ENCODE measurements around the gene NLE1.
"Not testable (repeated sequence)": the region's sequence is repeated elsewhere in the genome, so short reads cannot be mapped to it uniquely, and the experiment has no call there.

The NLE1 gene

DNA sequence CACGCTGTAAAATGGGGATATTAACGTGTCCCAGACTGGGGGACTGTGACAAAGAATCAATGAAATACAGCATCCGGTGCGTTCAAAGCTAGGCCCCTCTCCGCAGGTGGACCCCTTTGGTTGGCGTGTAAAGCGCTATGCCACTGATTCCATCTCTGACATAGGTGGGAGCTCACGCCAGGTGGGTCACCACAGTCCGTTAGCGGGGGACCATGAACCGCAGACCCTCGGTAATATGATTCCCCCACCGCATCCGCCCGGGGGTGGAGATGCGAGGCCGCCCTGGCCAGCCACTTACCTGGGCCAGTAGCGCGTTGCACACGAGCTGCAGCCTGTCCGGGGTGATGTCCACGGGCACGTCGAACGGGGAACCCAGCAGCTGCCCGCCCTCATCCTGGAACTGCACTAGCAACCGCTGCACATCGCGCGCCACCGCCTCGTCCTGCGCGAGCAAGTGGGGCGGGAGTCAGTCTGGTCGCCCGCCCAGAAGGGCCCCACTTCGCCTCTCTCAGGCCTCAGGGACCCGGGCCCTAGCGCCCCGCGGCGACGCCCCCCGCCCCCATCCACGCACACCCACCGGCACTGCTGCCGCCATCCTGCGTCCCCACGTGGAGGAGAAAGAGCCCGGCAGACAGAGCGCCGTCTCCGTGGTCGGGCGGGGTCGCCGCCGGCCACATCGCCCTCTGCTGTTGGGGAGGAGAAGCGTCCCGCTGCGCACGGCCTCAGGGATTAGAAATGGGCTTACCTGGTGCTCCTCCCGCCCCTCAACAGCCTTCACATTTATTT, at the start of gene NLE1:
NLE1 (minus strand) TSS at position 623 of the 786 bp plus-strand sequence; CDS start at position 595, 28 bp downstream.
- DNase-seq (ENCODE audit: low read depth in 3 of 3, low spot score in 1 of 3) = peak; percentile 68 to 90 (median 77)

- DNase-seq (ENCODE audit: low read depth in 3 of 3, low spot score in 1 of 3) = no peak
Measured at GRCh38 chr17:35191001-35191695, 49.0 kb upstream of the NLE1 start.

DNA sequence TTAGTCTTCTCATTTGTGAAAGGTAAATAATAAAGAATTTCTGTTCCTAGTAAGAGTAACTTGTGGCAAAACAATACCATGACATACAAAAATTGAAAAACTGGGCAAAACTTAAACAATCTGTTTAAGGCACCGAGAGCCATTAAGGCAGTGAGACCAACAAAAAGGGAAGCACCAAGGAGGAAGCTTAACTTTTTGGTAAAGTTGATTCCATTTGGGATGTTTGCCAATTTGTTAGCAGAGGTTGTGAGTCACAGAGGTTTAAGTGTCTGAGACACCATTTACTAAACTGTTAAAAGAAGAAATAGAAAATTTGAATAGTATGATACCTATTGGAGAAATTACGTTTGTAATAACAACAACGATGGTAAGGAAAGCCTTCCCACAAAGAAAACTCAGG, 47.2 kb upstream of the NLE1 start:
- no peak for DNase-seq (ENCODE audit: low read depth in 3 of 3, low spot score in 1 of 3)

DNA sequence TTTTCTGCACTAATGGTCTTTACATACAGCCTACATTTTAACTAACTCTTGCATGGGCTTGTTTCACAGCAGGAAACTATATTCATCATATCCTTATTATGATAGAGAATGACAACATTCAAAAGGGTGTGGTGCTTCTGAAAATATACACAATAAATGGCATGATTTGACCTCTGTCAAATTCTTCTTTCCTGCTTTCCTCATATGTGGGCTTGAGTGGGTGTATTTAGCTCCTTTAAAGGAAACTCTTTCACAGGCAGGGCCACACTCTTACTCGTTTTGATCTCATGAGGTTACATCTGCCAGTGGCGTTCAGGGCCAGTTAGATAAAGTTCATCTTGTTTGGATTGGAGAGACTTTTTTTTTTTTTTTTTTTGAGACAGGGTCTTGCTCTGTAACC, 46.0 kb upstream of the NLE1 start:
- DNase-seq (ENCODE audit: low read depth in 3 of 3, low spot score in 1 of 3) = no peak

DNA sequence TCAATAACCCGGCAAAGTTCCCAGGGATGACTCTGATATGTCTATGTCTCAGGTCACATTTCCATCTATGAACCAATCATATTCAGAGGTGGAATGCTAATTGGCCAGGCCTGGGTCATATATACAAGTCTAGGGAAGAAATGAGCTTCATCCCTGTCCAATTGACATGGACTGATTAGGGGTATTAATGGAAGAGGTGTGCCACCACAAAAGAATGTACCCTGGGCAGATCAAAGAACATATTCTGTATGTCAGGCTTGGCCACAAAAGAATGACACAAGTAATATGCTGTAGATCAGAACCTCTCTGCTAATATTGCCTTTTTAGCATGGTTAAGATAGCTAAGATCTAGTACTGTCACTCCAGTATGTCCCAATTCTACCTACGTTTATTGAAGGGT, 45.4 kb upstream of the NLE1 start:
- no peak for DNase-seq (ENCODE audit: low read depth in 3 of 3, low spot score in 1 of 3)

- no peak for DNase-seq (ENCODE audit: low read depth in 3 of 3, low spot score in 1 of 3)
Measured at GRCh38 chr17:35185849-35186248, 43.7 kb upstream of the NLE1 start.

DNA sequence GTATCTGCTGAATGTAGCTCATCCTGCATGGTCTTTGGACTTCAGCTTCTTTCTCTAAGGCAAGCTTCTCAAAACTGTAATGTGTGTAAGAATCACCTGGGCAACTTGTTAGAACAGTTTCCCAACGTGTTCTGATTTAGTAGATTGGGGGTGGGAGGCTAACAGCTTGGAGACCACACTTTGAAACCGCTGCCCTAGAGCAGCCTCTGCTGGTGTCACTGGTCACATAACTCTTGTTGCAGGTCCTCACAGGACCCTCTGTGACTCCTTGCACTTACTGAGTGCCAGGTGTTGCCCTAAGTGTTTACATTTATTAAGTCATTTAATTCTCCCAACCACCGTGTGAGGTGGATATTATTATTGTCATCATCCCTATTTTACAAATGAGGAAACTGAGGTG, 42.2 kb upstream of the NLE1 start:
- no peak for DNase-seq (ENCODE audit: low read depth in 3 of 3, low spot score in 1 of 3)

DNA sequence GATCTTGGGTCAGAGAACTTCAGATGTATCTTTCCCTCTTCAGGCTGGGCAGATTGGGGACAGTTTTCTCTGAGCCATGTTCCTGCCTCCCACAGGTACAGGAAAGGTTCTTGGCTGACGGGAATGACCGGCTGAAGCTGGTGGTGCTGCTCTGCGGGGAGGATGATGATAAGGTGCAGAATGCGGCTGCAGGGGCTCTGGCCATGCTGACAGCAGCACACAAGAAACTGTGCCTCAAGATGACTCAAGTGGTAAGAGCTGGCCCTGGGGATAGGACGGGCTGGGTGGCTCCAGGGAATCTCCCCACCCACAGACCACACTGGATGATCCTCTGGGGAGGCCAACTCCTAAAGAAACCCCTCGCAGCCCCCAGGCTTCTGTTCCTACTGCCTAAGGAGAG, 41.2 kb upstream of the NLE1 start:
- DNase-seq (ENCODE audit: low read depth in 3 of 3, low spot score in 1 of 3) = no peak

DNA sequence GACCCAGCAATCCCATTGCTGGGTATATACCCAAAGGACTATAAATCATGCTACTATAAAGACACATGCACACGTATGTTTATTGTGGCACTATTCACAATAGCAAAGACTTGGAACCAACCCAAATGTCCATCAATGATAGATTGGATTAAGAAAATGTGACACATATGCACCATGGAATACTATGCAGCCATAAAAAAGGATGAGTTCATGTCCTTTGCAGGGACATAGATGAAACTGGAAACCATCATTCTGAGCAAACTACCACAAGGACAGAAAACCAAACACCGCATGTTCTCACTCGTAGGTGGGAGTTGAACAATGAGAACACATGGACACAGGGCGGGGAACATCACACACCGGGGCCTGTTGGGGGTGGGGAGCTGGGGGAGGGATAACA, 37.3 kb upstream of the NLE1 start:
- not testable (repeated sequence) for DNase-seq (ENCODE audit: low read depth in 3 of 3, low spot score in 1 of 3)

DNA sequence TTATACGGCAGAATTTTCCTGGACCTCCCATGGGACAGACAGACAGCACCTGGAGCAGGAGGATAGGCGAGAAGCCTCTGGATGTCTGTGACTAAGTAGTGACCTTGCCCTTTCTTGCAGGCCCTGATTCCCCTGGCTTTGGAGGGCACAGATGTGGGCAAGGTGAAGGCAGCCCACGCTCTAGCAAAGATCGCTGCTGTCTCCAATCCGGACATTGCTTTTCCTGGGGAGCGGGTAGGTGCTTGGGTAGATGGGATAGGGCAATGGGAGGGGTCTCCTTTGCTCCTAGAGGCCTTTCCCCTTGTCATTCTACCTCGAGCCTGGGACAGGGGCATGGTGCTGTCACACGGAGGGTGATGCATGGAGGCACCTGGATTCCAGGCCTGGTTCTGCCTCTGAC, 34.8 kb upstream of the NLE1 start:
- no peak for DNase-seq (ENCODE audit: low read depth in 3 of 3, low spot score in 1 of 3)

GRCh38 chr17:35175638-35176415, 33.7 kb upstream of the NLE1 start:
- no peak for DNase-seq (ENCODE audit: low read depth in 3 of 3, low spot score in 1 of 3)

GRCh38 chr17:35174835-35175334, 32.8 kb upstream of the NLE1 start:
- DNase-seq (ENCODE audit: low read depth in 3 of 3, low spot score in 1 of 3) = no peak

- DNase-seq (ENCODE audit: low read depth in 3 of 3, low spot score in 1 of 3) = not testable (repeated sequence)
Measured at GRCh38 chr17:35172321-35172720, 30.2 kb upstream of the NLE1 start.

DNA sequence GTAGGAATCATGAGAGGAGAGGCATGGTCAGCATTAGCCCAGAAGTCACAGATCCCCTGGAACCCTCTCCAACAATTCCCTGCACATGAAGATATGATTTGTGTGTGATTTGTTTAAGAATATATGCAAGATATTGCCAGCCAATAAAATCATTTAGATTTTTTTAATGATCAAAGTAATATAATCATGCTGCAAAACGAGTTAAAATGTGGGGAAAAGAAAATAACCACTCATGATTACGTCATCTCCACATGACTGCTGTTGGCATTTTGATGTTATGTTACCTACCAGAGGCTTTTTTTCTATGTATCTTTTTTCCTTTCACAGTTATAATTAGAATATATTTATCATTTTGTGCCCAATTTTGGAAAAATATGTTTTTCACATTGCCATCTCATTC, 29.7 kb upstream of the NLE1 start:
- no peak for DNase-seq (ENCODE audit: low read depth in 3 of 3, low spot score in 1 of 3)

DNA sequence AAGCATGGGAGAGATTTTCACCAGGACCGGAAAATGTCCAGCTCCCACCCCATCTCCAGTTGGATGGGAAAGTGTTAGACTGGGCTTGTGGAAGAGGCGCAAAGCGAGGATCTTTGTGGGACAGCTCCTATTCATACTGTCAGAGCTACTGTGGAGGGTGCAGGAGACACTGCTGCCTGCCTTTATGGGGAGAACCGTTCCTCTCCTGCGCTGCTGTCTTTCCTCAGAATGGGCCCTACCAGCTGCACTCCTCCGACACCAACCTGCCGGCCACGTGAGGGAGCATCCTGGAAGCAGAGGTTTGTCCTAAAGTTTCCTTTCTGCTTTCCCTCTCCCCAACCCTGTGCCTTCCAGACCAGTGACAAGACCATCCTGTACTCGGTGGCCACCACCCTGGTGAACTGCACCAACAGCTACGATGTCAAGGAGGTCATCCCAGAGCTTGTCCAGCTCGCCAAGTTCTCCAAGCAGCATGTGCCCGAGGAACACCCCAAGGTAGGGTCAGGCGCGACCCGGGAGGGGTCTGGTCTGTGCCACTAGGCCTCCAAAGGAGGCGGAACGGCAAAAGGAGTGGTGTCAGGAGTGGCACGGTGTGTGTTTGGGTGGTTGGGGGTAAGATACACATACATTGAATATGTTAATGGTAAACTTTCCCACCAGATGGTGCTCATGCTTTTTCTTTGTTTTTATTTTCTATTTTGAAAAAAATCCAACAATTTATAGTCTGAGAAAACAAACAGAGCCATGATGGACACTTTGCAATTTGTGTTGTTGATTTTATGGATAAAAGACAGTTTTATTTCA, 29.1 kb upstream of the NLE1 start:
- DNase-seq (ENCODE audit: low read depth in 3 of 3, low spot score in 1 of 3) = no peak

DNA sequence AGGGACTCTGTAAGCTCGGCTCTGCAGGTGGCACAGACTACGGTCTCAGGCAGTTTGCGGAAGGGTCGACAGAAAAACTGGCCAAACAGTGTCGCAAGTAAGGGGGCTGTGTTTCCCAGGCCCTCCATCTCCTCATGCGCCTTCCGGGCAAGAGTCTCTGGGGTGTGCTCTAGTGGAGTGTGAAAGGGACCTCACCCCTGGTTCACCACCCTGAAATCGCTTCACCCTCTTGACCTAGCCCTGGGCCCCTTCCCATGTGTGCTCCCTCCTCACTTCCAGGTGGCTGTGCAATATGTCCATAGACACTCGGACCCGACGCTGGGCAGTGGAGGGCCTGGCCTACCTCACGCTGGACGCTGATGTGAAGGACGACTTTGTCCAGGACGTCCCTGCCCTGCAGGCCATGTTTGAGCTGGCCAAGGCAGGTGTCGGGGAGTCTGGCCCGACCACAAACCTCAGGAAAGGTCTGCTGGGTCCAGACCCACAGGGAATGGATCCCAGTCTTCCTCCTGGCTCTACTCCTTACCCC, 27.8 kb upstream of the NLE1 start:
- no peak for DNase-seq (ENCODE audit: low read depth in 3 of 3, low spot score in 1 of 3)

DNA sequence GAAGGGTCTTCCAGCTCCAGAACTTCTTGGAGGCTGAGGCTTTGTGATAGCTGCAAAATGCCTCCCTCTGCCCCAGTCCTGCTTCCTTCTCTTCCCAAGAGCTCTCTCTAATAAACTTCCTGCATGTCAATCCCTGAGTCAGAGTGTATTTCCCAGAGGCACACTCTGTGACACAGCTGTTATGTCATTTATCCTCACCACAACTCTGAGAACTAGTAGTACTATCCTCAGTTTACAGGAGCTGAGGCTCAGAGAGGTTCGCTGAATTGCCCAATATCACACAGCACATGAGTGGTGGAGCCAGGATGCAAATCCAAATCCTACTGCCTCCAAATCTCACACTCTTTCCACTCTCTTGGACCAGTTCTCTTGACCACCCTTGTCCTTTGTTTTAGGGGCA, 25.6 kb upstream of the NLE1 start:
- no peak for DNase-seq (ENCODE audit: low read depth in 3 of 3, low spot score in 1 of 3)

DNA sequence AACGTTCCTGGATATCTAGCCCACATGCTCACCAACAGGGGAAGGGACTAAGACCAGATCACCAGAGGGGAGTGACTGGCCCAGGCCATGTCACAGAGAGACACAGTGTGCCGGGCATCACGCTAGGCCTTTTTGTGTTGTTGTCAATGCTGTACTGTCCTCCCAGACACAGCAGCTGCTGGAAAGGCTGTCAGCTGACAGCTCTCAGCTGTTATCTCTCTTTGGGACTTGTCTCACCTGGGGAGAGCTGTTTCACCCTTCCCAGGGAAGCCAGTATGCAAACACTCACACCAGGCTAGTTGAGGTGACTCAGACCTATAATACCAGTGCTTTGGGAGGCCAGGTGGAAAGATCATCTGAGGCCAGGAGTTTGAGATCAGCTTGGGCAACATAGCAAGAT, 24.9 kb upstream of the NLE1 start:
- DNase-seq (ENCODE audit: low read depth in 3 of 3, low spot score in 1 of 3) = no peak

- DNase-seq (ENCODE audit: low read depth in 3 of 3, low spot score in 1 of 3) = no peak
Measured at GRCh38 chr17:35166526-35166925, 24.4 kb upstream of the NLE1 start.

- no peak for DNase-seq (ENCODE audit: low read depth in 3 of 3, low spot score in 1 of 3)
Measured at GRCh38 chr17:35164716-35165115, 22.6 kb upstream of the NLE1 start.

GRCh38 chr17:35163886-35164285, 21.8 kb upstream of the NLE1 start:
- DNase-seq (ENCODE audit: low read depth in 3 of 3, low spot score in 1 of 3) = no peak

Data from stimulated activated CD4-positive, alpha-beta T cell treated with anti-CD3 and anti-CD28 coated beads, TNF-alpha, amount 100 ng/mL, for 1 hour (primary cell).